DOHH2 (cell line): Measurements from ENCODE around the gene TXNIP.

Experiments
- H3F3A ChIP-seq: fragments of 200-600 bp; sonication (generic), shearing (Covaris generic); 2 replicates; pipeline ENCODE4 v1.6.0; 2016; ENCODE audit warnings: antibody characterized with exemption, mild to moderate bottlenecking; ENCODE audit not compliant: control insufficient read depth, insufficient read depth
- H3K27ac ChIP-seq: fragments of 200-600 bp; sonication (generic); 2 replicates; pipeline ENCODE4 v1.5.1; 2014; ENCODE audit warnings: low read depth, mild to moderate bottlenecking, low read length, moderate library complexity
- H3K27me3 ChIP-seq: fragments of 200-600 bp; sonication (generic); 2 replicates; pipeline ENCODE4 v1.6.1; 2014; ENCODE audit warnings: mild to moderate bottlenecking, low read length, mixed read lengths; ENCODE audit not compliant: control insufficient read depth
- H3K36me3 ChIP-seq: fragments of 200-600 bp; sonication (generic); 2 replicates; pipeline ENCODE4 v1.6.1; 2014; ENCODE audit warnings: mild to moderate bottlenecking, low read length, moderate library complexity, mixed read lengths; ENCODE audit not compliant: control insufficient read depth
- H3K4me1 ChIP-seq: fragments of 200-600 bp; sonication (generic); 2 replicates; pipeline ENCODE4 v1.6.1; 2014; ENCODE audit warnings: mild to moderate bottlenecking, low read length, mixed read lengths; ENCODE audit not compliant: control insufficient read depth
- H3K4me2 ChIP-seq: fragments of 200-600 bp; sonication (generic); 2 replicates; pipeline ENCODE4 v1.6.0; 2014; ENCODE audit warnings: mild to moderate bottlenecking, low read length, moderate library complexity
- H3K4me3 ChIP-seq: fragments of 200-600 bp; sonication (generic); 2 replicates; pipeline ENCODE4 v1.5.1; 2014; ENCODE audit warnings: mild to moderate bottlenecking, low read length, mixed read lengths
- H3K79me2 ChIP-seq: fragments of 200-600 bp; sonication (generic); 2 replicates; pipeline ENCODE4 v1.6.1; 2014; ENCODE audit warnings: mild to moderate bottlenecking, low read length, mixed read lengths; ENCODE audit not compliant: control insufficient read depth
- H3K9me2 ChIP-seq: fragments of 200-600 bp; sonication (generic); replicated peaks from 2 replicates; pipeline ENCODE4 v1.6.1; 2014; ENCODE audit warnings: mild to moderate bottlenecking, low read length, mixed read lengths; ENCODE audit not compliant: control insufficient read depth
- H3K9me3 ChIP-seq: fragments of 200-600 bp; sonication (generic); 2 replicates; pipeline ENCODE4 v1.6.1; 2014; ENCODE audit warnings: antibody characterized with exemption, low read length, mixed read lengths; ENCODE audit not compliant: control insufficient read depth, insufficient read depth
- H4K20me1 ChIP-seq: fragments of 200-600 bp; sonication (generic); 2 replicates; pipeline ENCODE4 v1.6.0; 2014; ENCODE audit warnings: low read depth, mild to moderate bottlenecking, antibody characterized with exemption, low read length, moderate library complexity; ENCODE audit not compliant: control insufficient read depth, insufficient read depth
- CTCF ChIP-seq: fragments of 200-600 bp; sonication (generic); IDR thresholded peaks from one replicate; pipeline ENCODE4 v1.5.1; 2014; ENCODE audit warnings: antibody characterized with exemption, mild to moderate bottlenecking, low read depth, low read length; ENCODE audit not compliant: poor library complexity, severe bottlenecking
- EZH2phosphoT487 ChIP-seq: fragments of 200-600 bp; sonication (generic); IDR thresholded peaks from 2 replicates; pipeline ENCODE4 v1.6.1; 2017; ENCODE audit warnings: borderline replicate concordance, mild to moderate bottlenecking, antibody characterized with exemption, low read length, moderate library complexity, mixed read lengths

TXNIP gene

GRCh38 chr1:146036241-146036964 lies 40.0 kb upstream of the TXNIP start:
- H3F3A ChIP-seq = peaks cover 30% of the 10 kb centered on the region
- H3K27me3 ChIP-seq = peaks cover 6% of the 10 kb centered on the region; the same call in 1 of the 2 replicates
- H3K9me3 ChIP-seq = no peaks in the 10 kb centered on the region
- H3K27ac ChIP-seq = peak overlapping the region; percentile 87
- no peak for TF ChIP-seq EZH2phosphoT487
- no peak for TF ChIP-seq CTCF
- H4K20me1 ChIP-seq = no peaks in the 10 kb centered on the region
- H3K79me2 ChIP-seq = no peaks in the 10 kb centered on the region
- H3K4me3 ChIP-seq = peak overlapping the region; percentile 90
- H3K4me1 ChIP-seq = peaks cover 37% of the 10 kb centered on the region
- peak overlapping the region; percentile 95 for H3K4me2 ChIP-seq
- no peaks in the 10 kb centered on the region for H3K9me2 ChIP-seq
- no peaks in the 10 kb centered on the region for H3K36me3 ChIP-seq

- no peaks in the 10 kb centered on the region for H3K9me2 ChIP-seq
- H3F3A ChIP-seq = peaks cover 29% of the 10 kb centered on the region
- H3K27ac ChIP-seq = no peak overlapping the region
- peak overlapping the region; percentile 95 for H3K4me2 ChIP-seq
- no peaks in the 10 kb centered on the region for H4K20me1 ChIP-seq
- TF ChIP-seq EZH2phosphoT487 (no peak), CTCF (no peak)
- H3K79me2 ChIP-seq = no peaks in the 10 kb centered on the region
- peaks cover 7% of the 10 kb centered on the region; the same call in 1 of the 2 replicates for H3K27me3 ChIP-seq
- H3K4me3 ChIP-seq = peak overlapping the region; percentile 90
- peaks cover 37% of the 10 kb centered on the region for H3K4me1 ChIP-seq
- no peaks in the 10 kb centered on the region for H3K36me3 ChIP-seq
- H3K9me3 ChIP-seq = no peaks in the 10 kb centered on the region
Measured at GRCh38 chr1:146035048-146035423, 38.7 kb upstream of the TXNIP start.

- Histone ChIP-seq H3K36me3 (no peaks in the 10 kb centered on the region), H3K4me1 (peaks cover 27% of the 10 kb centered on the region), H3K4me3 (no peak overlapping the region), H3F3A (peaks cover 21% of the 10 kb centered on the region), H4K20me1 (no peaks in the 10 kb centered on the region), H3K27ac (no peak overlapping the region), H3K9me3 (no peaks in the 10 kb centered on the region), H3K4me2 (no peak overlapping the region), H3K27me3 (peaks cover 7% of the 10 kb centered on the region; the same call in 1 of the 2 replicates), H3K79me2 (no peaks in the 10 kb centered on the region), H3K9me2 (no peaks in the 10 kb centered on the region)
- TF ChIP-seq EZH2phosphoT487 (no peak), CTCF (peak; percentile 70)
Measured at GRCh38 chr1:146032631-146033219, 36.3 kb upstream of the TXNIP start.
